Dermis microvascular lymphatic vessel endothelial cell (primary cell): ENCODE measurements around the gene NPEPL1. TPM values are rescaled to one million over a fixed set of nuclear protein-coding genes. Genes with fewer than 3 reads are reported as not detected.
"Not testable (repeated sequence)": the region's sequence is repeated elsewhere in the genome, so short reads cannot be mapped to it uniquely, and the experiment has no call there.

Source experiments
- DNase-seq, 2 donors: peaks; one replicate each; pipeline versions ENCODE4 v3.0.0 to v3.0.0-alpha.2; 2010; ENCODE audit warnings: low read depth in 2 of 2
- total RNA-seq: library from RNA; depleted of rRNA; stranded (reverse); fragments of >200 nt; gene quantifications from 2 replicates; pipeline ENCODE4 v1.2.1, GENCODE V29; 2014

Gene NPEPL1
- total RNA-seq, 1 donor from 2014 or later: 17.6 TPM

DNA sequence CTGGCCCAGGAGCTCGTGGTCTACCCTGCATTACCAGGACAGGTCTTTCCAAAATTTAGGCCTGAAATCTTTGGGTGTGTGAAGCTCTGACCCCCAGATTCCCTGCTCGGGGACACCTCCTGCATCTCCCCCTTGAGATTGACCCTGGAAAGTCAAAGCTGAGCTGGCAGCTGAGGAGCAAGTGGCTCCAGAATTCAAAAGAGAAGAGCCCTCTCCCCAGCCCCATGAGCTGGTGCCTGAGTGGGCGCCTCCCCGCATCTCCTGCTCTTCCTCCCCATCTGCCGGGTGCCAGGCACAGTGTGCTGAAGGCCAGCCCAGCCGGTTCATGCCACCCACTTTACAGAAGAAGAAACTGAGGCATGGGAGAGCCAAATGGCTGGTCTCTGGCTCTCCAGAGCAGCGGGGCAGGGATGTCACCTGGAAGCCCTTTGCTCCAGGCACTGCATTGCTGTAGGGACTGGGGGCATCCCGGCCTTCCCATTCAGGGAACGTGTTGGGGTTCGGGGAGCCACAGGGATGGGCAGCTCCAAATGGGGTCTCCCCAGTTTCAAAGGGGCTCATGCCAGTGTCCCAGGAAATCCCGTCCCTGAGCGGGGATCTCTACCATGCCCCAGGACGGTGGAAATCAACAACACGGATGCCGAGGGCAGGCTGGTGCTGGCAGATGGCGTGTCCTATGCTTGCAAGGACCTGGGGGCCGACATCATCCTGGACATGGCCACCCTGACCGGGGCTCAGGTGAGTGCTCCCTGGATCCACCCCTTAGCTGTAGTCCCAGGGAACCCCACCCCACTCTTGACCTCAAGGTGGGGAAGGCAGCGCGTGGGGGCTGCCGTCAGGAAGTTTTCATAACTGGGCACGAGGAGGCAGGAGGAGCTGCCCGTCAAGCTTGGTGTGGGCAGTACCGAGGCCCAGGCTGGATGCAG, 20.5 kb downstream of the NPEPL1 start:
- no peak for DNase-seq

DNA sequence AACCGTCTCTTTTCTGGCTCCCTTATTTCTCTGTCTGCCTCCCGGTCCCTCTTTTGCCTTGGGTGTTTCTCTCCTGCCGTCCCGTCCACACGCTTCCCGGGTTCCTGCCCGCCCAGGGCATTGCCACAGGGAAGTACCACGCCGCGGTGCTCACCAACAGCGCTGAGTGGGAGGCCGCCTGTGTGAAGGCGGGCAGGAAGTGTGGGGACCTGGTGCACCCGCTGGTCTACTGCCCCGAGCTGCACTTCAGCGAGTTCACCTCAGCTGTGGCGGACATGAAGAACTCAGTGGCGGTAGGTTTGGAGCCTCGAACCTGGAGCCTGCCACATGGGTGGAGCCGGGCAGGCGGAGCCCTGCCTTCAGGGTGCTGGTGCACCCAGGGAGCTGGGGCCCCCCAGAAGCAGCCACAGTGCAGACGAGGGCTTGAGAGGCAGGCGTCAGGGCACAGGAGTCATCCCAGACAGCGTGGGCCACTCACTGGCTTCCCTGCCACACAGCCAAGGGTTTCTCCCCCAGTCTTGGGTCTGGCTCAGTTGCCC, 21.3 kb downstream of the NPEPL1 start:
- no peak for DNase-seq

DNA sequence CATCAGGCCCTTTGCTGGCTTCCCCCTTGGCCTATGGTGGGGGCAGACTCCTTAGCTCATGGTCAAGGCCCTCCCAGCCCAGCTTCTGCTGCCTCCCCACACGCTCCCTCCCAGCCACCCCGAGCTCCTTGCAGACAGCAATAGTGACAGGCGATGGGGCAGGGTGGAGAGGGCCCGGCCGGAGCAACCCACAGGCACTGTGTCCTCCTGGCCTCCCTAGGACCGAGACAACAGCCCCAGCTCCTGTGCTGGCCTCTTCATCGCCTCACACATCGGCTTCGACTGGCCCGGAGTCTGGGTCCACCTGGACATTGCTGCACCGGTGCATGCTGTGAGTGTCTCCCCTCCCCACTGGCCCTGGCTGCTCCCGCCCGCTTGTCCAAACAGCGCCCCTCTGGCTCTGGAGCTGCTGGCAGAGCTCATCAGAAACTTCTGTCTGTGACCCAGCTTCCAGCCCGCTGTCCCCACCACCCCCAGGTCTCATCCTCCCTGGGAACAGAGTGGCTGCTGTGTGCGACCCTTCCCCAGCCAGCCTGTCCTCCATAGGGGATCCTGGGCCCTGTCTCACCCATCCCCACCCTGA, 21.8 kb downstream of the NPEPL1 start:
- DNase-seq: no peak

DNA sequence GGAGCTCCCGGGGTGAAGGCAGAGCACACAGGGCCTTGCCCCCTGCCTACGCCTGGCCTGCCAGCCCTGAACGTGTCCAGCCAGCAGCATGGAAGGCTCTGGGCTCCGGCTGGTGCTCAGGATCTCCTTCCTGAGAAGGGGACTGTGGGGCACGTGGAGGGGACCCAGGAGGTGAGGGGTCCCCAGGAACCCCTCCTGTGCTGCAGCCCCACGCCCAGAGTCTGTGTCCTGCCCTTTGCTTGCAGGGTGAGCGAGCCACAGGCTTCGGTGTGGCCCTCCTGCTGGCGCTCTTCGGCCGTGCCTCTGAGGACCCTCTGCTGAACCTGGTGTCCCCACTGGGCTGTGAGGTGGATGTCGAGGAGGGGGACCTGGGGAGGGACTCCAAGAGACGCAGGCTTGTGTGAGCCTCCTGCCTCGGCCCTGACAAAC, 22.3 kb downstream of the NPEPL1 start:
- DNase-seq: no peak

DNA sequence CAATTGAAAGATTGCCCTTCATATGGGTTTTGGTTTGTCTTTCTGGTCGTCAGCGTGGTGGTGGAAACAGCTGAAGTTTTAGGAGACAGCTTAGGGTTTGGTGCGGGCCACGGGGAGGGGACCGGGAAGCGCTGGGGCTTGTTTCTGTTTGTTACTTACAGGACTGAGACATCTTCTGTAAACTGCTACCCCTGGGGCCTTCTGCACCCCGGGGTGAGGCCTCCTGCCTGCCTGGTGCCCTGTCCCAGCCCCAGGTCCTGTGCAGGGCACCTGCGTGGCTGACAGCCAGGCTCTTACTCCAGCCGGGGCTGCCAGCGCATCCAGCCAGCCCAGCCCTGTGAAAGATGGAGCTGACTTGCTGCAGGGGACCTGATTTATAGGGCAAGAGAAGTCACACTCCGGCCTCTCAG, 22.8 kb downstream of the NPEPL1 start:
- DNase-seq: no peak

DNA sequence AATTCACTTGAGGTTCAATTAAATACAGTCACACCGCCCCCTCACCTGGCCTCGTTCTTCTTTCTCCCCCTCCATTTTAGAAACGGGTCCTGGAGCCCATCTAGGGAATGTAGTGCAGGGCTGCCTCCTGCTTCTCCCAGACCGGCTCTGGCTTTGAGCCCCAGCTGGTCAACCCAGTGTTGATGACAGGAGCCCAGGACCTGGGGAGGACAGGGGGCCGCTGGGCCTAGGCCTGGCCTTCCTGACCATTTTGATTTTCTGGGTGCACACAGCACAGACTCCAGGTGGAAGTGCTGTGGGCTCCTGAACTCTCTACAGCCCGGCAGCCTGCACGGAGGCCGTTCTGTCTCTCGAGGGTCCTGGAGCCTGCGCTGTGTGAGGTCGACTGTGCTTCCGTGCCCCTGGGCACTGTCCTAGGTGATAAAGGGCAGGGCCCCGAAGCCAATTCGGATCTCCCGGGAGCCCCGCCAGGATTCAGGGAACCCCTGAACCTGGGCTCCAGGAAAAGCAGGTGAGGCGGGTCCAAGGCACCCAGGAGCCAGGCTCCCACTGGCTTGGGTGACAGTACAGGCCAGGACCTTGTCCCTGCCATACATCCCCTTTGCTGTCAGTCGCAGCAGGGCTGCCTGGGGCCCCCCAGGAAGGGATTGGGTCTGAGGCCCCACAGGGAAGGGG, 23.3 kb downstream of the NPEPL1 start:
- DNase-seq: no peak

DNA sequence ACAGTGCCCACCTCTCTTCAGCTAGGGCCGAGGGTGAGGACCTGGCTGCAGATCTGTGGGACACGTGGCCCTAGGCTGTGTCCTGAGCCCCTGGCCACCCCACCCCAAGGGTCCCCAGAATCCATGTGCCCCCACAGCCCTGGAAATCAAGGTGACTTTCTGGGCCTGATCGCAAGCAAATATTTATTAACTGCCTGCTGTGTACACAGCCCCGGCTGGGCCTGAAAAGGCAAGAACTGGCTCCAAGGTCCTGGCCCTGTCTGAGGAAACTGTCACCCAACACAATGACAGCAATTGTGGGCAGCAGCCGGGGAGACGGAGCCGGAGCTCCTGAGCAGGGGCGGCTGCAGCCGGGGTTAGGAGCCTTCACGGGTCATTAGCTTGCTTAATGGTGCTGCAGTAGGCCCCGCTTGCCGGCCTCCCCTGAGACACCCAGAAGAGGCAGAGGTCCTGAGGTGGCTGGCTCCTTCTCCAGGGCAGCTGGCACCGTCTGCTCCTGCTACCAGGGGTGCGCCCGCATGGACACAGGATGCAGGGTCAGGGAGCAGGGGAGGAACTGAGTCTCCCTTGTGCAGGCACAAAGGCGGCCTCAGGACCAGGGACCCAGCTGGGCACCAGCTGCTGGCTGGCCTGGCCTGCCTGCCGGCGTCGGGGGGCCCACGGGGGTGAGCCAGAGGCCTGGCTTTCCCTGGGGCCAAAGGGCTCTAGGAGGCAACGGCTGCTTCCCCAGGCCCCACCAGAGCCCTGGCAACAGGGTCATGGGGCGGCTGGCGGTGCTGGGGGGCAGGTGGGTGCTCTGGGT, 24.1 kb downstream of the NPEPL1 start:
- peak in 1 of 2 donors; percentile 25 for DNase-seq

DNA sequence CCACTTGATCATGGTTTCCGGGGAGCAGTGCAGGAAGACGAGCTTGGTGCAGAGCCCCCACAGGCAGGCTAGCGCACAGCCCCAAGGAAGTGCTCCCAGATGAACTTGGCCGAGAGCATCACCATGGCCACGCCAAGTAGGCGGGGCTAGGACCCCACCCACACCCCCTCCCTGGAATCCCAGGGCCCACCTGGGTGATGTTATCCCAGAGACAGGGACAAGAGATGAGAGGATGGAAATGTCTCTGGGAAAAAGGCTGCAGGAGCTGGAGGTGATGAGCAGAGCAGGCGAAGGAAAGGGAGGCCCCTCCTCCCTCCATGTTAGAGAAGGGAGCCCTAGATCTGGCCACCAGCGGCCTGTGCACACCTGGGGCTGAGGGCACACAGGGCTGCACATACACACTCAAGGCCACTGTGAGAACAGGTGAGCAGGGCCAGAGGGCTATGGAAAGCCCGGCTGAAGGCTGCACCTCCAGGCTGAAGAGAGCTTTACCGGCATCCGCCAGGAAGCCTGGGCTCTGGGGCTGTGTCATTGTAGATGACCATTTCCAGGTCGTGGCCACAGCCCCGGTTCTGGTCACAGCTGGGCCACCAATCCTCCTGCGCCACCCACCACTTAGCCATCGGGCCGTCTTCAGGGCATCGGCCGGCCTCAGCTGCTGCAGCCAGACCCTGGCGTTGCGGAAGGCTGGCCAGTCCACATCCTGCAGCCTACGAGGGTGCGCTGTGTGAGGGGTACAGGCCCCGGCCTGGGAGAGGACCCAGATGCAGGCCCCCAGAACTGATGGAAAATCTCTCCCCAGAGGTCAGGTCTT, 24.9 kb downstream of the NPEPL1 start:
- DNase-seq: no peak

DNA sequence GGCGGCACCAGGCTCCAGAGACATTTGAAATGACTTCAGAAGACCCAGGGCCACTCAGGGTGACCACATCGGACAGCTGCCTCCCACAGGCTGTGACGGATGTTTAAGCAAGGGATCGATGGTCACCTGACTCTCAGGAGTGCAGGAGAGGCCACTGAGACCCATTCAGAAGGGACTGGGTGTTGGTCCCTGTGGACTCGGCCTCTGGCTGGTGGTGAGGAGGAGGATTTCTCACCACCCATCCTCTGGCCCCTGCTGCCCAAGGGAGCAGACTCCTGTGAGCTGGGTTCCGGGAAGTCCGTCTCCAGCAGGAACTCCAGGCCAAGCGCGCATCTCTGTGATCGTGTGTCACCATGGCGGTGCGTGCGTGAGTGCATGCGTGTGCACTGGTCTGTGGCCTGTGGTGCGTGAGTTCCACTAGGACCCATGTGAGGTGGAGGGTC, 25.5 kb downstream of the NPEPL1 start:
- DNase-seq: no peak

DNA sequence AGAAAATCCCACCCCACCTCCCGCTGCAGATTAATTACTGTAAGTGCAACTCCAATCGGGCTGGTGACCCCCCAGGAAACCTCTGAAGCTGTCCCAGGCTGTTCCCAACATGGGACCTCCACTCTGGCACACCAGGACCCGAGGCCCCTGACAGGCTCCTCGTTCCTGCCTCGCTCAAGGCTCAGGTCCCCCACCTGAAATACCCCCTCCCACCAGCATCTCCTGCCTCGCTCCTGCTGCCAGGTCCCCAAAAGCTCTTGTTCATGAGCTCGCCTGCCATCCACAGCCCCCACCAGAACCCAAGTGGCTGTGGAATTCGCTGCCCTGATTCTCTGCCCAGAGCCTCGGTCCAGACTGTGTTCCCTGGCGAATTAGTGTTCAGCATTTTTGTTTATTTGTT, 26.1 kb downstream of the NPEPL1 start:
- DNase-seq: no peak

DNA sequence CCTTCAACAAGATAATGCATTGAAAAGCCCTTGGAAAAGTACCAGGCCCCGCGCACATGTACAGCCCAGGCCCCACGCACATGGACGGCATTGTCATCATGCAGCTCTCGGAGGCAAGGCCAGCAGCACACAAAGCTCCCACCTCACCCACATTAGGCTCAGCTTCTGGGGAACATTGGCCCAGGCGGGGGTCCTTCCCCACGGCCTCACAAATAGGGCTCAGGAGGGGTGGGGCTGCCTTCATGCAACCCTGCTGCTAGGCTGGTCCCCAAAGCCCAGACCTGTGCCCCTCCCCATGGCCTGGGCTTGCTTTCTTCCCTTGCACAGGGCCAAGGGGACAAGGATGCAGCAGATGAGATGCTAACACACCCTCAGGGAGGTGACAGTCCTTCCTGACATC, 26.7 kb downstream of the NPEPL1 start:
- DNase-seq: no peak

DNA sequence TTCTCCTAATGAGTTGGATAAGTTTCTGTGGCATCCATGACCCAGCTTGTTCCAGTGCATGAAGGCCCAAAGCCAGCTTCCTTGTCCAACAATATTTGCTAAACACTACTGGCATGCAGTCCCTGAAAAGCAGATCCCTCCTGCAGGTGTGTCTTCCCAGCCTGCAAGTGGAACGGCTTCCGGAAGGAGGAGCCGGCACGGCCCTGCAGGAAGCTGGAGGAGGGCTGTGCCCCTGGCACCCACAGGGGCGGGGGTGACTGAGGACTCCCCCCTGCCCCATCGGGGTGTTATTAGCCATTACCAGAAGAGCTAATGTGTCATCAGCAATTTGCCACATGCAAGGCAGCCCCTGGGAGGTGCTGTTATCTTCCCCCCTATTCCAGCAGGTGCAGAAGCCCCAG, 27.4 kb downstream of the NPEPL1 start:
- DNase-seq: no peak

DNA sequence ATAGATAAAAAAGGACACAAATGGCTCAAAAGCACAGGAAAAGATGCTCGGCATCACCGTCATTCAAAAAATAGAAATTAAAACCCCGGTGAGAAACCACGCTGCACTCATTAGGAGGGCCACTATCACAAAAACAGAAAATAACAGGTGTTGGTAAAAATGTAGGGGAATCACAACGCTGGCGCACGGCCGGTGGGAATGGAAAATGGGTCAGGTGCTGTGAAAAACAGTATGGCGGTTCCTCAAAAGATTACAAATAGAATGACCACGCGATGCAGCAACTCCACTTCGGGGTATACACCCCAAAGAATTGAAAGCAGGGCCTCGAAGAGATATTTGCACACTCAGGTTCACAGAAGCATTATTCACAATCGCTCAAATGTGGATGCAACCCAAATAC, 28.3 kb downstream of the NPEPL1 start:
- no peak for DNase-seq

DNA sequence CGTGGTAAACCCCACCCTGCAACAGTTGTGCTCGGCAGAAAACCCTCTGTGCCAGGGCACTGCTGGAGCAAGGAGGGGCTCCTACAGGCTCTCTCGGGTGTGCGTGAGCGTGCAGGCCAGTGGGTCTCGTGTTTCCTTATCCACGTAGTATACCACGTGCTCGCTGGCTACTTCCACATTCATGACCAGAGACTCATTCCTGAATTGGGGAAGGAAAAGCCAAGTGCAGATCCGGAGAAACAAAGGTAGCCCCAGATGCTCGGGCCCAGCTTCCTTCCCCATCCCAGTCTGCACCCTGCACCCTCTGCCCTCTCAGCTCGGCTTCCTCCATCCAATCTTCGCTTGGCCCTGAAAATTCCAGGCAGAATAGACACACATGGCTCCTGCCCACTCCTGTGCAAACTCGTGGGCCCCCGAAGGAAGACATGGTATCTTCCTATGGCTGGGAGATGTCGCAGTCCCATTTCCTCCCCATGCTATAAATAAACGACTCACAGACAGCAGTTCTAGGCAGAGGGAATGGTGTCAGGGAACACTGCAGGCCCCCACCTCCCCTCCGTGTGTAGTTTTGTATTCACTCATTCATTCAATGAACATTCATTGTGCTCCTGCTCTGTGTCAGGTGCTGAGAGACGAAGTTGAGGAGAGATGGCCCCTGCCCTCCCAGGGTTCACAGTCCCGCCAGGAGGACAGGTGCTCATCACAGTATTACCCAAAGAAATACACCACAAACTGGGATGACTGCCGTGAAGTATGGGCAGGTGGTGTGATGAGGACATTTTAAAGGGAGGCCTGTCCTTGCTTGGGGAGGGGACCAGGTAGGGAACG, 29.6 kb downstream of the NPEPL1 start:
- DNase-seq: no peak

DNA sequence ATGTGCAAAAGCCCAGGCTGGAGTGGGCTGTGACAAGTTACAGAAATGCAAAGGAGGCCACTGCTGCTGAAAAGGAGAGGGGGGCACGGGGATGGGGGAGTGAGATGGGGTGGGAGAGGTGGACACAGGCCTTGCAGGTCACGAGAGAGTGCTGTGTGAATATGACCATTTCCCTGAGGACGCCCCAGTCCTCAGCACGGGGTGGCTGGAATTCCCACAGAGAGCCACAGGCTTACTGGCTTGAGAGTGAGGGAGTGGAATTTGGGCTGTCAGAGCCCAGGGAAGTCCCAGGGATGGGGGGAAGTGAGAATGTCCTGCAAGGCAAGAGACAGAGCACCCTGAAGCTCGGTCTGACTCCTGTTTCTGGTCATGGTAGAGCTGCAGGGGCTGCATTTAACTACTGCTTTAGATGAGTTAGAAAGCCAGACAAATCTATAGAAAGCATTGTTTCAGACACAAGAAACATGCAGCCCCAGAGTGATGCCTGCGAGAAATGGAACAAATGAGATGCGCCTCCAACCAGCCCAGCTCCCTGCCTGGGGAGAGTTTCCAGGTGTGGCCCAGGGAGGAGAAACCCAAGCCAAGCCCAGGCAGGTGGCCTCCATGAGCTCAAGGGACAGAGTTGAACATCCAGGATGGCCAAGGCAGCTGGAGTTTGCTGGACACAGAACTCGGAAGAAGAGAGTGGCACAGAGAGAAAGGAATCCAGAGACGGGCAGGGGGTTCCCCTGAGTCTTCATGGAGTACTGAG, 30.5 kb downstream of the NPEPL1 start:
- no peak for DNase-seq

DNA sequence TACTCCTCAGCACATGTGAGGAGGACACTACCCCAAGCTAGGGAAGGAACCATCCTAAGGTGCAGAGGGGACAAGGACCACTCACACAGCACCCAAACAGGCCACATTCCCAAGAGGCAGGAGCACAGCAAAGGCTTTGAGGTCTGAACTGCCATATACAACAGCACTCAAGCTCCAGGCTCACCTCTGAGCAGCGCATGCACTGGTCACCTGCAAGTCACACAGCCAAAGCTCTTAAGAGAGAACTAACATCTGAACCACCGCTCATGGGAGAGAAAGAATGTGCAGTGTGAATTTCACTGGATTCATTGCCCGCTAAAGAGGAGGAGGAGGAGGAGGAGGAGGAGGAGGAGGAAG, 31.0 kb downstream of the NPEPL1 start:
- DNase-seq: no peak

DNA sequence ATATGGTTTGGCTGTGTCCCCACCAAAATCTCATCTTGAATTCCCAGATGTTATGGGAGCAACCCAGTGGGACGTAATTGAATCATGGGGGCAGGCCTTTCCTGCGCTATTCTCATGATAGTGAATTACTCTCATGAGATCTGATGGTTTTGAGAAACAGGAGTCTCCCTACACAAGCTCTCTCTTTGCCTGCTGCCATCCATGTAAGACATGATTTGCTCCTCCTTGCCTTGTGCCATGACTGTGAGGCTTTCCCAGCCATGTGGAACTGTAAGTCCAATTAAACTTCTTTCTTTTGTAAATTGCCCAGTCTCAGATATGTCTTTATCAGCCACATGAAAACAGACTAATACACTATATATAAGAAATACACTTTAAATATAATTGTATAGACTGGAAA, 33.6 kb downstream of the NPEPL1 start:
- DNase-seq: not testable (repeated sequence)

DNA sequence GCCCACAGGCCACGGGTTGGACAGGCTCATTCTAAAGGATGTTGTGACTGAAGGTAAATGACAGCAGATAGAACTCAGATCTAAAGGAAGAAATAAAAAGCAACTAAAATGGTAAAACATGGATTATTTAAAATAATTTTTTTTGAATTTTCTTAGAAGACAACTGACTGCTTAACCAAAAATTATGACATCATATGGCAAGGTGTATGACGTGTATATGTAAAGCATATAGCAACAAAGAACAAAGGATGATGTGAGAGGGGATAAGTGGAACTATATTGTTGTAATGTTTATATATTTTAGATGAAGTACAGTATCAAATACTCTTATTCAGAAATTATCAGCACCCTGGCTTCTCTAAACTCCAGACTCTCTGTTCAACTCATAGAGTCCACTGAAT, 38.6 kb downstream of the NPEPL1 start:
- no peak for DNase-seq

DNA sequence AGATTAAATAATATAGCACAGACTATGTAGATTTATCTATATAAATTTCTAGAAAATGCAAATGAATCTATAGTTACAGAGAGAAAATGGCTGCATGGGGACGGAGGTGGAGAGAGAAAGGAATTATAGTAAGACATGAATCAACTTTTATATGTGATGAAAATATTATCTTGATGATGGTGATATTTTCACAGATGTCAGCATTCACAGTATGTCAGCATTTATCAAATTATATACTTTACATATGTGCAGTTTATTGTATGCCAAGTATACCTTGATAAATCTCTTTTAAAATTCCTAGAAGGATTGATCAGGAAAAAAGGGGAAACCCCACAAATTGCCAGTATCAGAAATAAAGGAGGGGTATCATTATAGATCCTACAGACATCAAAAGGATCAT, 44.6 kb downstream of the NPEPL1 start:
- DNase-seq: no peak
